NCI-H82 treated with DMSO at 0.1 percent for 48 hours (cell line): ENCODE results near the gene ARHGEF19.
"Not testable (repeated sequence)": the region's sequence is repeated elsewhere in the genome, so short reads cannot be mapped to it uniquely, and the experiment has no call there.

ENCODE experiments used
- DNase-seq: peaks from one replicate; lab custom pipeline; 2025; ENCODE audit not compliant: unreplicated experiment; lab: John Stamatoyannopoulos, UW

The ARHGEF19 gene

GRCh38 chr1:16222716-16223115, 10.3 kb upstream of the ARHGEF19 start:
- DNase-seq: not testable (repeated sequence)

GRCh38 chr1:16221499-16221898, 9.0 kb upstream of the ARHGEF19 start:
- DNase-seq: no peak

- DNase-seq: no peak
These were observed 7.6 kb upstream of the ARHGEF19 start for GRCh38 chr1:16219968-16220500.

GRCh38 chr1:16218674-16219071, 6.2 kb upstream of the ARHGEF19 start:
- no peak for DNase-seq

- DNase-seq: no peak
These were observed 5.7 kb upstream of the ARHGEF19 start for GRCh38 chr1:16218014-16218673.

- DNase-seq: peak; percentile 90
These were observed 4.8 kb upstream of the ARHGEF19 start for GRCh38 chr1:16217061-16217785.

- peak; percentile 98 for DNase-seq
These were observed 3.7 kb upstream of the ARHGEF19 start for GRCh38 chr1:16215882-16216753.

GRCh38 chr1:16215240-16215639, 2.8 kb upstream of the ARHGEF19 start:
- not testable (repeated sequence) for DNase-seq

- DNase-seq: not testable (repeated sequence)
These were observed 1.1 kb upstream of the ARHGEF19 start for GRCh38 chr1:16213544-16213943.

GRCh38 chr1:16213013-16213412, 561 bp upstream of the ARHGEF19 start:
- DNase-seq: no peak

GRCh38 chr1:16211824-16212223, 628 bp downstream of the ARHGEF19 start:
- no peak for DNase-seq

- no peak for DNase-seq
These were observed 1.9 kb downstream of the ARHGEF19 start for GRCh38 chr1:16210581-16210980.

GRCh38 chr1:16209847-16210407, 2.5 kb downstream of the ARHGEF19 start:
- DNase-seq: no peak

GRCh38 chr1:16209132-16209846, 3.2 kb downstream of the ARHGEF19 start:
- DNase-seq: no peak

- DNase-seq: no peak
These were observed 4.0 kb downstream of the ARHGEF19 start for GRCh38 chr1:16208270-16208987.

- DNase-seq: no peak
These were observed 4.9 kb downstream of the ARHGEF19 start for GRCh38 chr1:16207318-16208269.

GRCh38 chr1:16206547-16207317, 5.7 kb downstream of the ARHGEF19 start:
- DNase-seq: peak; percentile 97
